ENCODE measurements around the gene MINDY4.
A peak's percentile ranks its signal among the peaks of the same experiment; 100 is the strongest.

The MINDY4 gene

DNA sequence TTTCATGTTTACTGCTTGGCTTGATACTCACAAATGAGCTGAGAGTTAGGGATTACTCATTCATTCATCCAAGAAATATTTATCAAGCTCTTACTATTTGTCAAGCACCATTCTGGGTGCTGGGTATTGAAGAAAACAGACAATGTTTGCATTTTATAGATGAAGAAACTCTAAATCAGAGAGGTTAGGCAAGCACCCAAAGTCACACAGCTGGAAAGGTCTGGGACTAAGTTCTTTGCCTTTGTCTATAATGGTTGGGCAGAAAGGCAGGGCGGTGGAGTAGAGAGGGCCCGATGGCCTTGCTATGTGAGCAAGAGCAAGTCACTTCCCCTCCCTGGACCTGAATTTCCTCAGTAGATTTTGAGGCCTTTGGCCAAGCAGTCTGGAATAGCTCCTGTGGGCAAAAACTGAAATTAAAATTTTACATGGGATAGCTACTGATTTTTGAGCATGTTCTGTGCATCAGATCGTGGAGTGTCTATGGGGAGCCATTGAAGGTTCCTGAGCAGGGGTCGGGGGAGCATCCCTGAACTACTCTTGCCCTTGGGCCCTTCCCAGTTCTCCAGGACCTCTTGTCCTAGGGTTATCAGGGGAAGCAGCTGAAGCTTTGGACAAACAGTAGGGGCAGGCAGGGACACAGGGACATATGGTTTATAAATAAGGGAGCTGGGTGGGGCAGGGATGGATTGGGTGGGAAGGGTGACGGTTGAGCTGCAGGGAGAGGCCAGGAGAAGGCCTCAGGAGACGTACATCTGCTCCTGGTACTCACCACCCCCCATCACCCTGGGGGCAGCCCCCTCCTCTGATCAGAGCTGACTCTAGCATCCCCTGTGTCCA, 163.7 kb downstream of the MINDY4 start:
- DNase-seq, result no peak

DNA sequence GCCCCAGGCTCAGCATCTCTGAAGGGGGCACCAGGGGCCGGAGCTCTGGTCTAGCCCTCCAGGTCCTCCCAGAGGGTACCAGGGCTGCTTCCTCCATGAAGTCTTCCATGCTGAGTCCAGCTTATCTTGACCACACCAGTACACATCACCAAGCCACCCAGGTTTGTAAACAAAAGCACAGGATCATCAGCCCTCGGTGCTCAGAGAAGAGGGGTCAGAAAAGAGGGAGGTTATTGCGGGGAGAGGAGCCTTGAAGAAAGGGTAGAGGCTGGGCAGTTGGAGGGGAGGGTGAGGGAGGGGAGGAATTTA, 164.3 kb downstream of the MINDY4 start:
- no peak for DNase-seq

DNA sequence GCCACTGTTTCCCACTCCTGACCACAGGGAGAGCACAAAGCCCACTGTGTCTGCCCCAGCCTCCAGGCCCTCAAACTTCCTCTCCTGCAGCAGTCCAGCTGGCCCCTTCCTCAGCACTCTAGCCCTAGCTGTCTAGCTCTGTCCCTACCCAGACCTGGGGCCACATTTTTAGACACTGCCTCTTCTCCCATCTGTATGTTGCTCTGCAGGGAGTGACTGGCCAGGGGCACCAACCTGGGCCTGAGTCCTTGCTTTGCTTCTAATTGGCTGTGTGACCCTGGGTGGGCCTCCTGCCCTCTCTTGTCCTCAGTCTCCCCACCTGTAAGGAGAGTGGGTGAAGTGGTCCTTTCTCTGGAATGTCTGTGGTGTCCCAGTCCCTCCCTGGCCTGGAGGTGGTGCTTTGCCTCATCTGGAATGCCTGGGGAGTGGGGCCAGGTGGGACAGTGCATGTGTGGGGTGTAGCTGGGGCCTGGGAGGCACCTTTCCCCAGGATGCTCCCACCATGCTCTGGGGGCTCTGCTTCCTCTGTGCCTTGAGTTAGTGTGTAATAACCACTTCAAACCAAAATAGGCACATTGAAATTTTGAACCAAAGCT, 165.5 kb downstream of the MINDY4 start:
- DNase-seq, result no peak

DNA sequence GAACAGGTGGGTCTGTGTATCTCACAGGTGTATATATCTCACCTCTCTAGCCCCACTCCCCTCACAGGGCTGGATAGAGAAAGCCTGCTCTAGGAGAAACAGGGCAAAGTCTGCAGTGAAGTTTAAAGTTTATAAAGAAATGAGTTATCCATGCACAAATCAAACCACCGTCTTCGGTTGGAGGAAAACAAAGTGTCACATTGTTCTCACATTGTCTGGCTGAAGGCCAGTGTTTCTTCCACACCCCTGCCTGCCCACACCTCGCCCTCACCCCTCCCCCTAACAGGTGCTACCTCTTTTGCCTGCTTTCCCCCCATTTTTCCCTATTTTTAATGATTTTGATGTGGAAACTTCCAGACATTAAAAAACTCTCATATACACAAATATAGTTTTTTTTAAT, 166.2 kb downstream of the MINDY4 start:
- no peak for DNase-seq

DNA sequence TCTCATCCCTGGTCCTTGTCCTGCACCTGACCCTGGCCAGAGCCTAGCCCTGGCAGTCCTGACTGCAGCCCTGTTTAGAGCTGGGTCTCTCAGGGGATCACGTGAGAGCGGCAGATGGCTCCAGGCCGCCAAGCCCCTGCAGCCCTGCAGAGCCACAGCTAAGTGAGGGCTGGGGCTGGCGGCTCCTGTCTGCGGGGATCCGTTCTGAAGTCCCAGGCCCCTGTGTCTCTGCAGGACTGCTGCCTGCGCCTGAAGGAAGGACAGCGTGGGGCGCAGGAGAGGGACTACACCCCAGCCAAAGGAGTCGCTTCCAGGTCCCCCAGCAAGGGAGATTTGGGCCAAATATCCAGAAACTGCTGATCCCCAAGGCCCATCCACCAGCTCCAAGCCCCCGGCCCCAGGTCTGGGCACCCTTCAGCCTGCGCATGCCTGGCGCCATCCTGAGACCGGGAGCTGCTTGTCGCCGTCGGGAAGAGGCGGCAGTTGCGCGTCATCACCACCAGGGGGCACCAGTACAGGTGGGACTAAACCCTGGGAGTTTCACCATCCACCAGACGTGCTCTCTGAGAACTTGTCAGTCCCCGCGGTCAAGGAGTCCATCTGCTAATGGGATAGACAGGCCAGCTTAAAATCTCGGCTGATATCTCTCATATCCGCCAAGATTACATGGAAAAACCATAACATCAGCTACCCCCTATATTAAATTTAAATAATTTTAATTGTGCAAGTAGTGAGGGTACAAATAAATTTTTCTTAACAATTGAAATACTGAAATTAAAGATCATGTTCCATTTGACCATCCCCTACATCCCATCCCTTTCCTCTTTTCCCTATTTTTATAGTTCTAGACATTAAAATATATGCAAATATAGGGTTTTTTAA, 167.5 kb downstream of the MINDY4 start:
- peak; percentile 57 for DNase-seq

DNA sequence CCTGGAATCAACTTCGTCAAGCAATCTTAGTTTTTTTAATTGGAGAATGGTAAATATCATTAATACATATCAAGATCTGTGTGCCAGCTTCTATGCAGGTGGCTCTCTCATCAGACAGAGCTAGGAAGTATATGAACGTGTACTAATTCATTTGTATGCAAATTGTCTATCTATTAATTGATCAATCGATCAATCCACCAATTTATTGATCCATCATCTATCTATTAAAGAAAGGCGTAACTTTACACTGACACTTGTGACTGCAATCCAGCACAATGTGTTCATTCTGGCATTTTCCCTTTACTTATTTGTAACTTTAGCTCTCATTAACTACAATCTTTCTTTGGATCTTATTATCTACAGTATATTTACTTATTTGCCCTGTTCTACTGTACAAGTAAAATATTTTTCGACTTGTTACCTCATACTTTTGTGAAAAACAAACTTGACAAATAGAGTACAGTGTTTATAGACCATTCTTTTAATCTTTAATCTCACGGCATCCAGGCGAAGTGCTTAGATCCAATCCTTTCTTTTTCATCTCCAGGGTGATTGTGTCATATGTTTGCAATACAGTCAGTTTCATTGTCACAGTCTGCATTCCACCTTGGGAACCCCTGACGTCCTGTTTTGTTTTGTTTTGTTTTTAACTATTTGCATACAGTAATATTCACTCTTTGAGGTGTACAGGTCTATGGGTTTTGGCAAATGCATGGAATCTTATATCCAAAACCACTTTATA, 170.5 kb downstream of the MINDY4 start:
- no peak for DNase-seq
